HG03045 (cell line): Measurements from ENCODE around the gene NME7.
A peak's percentile ranks its signal among the peaks of the same experiment; 100 is the strongest.
"Not testable (repeated sequence)": the region's sequence is repeated elsewhere in the genome, so short reads cannot be mapped to it uniquely, and the experiment has no call there.

ENCODE experiments used
- ATAC-seq: cut with Tn5 transposase; IDR thresholded peaks from one replicate; pipeline ENCODE4 v1.9.1; 2021; ENCODE audit warnings: mild to moderate bottlenecking, moderate library complexity; ENCODE audit not compliant: unreplicated experiment

NME7 gene

GRCh38 chr1:169367686-169368405, at the start of gene NME7, which contains the start of gene BLZF1:
TSS of gene NME7 (minus strand) at chr1:169367797. CDS start at chr1:169367710, 87 bp downstream.
TSS of gene BLZF1 (plus strand) at chr1:169368195. CDS start at chr1:169369523, 1,328 bp downstream.
- peak; percentile 99 for ATAC-seq

- no peak for ATAC-seq
Observed at GRCh38 chr1:169414952-169415351, 47.4 kb upstream of the NME7 start.

- not testable (repeated sequence) for ATAC-seq
Observed at GRCh38 chr1:169408340-169408739, 40.7 kb upstream of the NME7 start.

- ATAC-seq, result not testable (repeated sequence)
Observed at GRCh38 chr1:169402578-169402977, 35.0 kb upstream of the NME7 start.

GRCh38 chr1:169395955-169396354, 28.4 kb upstream of the NME7 start:
- ATAC-seq, result no peak

GRCh38 chr1:169392406-169392805, 24.8 kb upstream of the NME7 start:
- ATAC-seq, result no peak

GRCh38 chr1:169390303-169390702, 22.7 kb upstream of the NME7 start:
- ATAC-seq, result peak; percentile 70

GRCh38 chr1:169387399-169387798, 19.8 kb upstream of the NME7 start:
- no peak for ATAC-seq

- ATAC-seq, result no peak
Observed at GRCh38 chr1:169383449-169383848, 15.9 kb upstream of the NME7 start.

GRCh38 chr1:169381162-169381561, 13.6 kb upstream of the NME7 start:
- no peak for ATAC-seq

GRCh38 chr1:169371404-169371803, 3.8 kb upstream of the NME7 start:
- no peak for ATAC-seq

- no peak for ATAC-seq
Observed at GRCh38 chr1:169368406-169368769, 791 bp upstream of the NME7 start.

- no peak for ATAC-seq
Observed at GRCh38 chr1:169367096-169367685, 406 bp downstream of the NME7 start.

- no peak for ATAC-seq
Observed at GRCh38 chr1:169364948-169365347, 2.6 kb downstream of the NME7 start.

GRCh38 chr1:169363046-169363730, 4.4 kb downstream of the NME7 start:
- ATAC-seq, result peak; percentile 21

- no peak for ATAC-seq
Observed at GRCh38 chr1:169361281-169361680, 6.3 kb downstream of the NME7 start.

GRCh38 chr1:169360415-169360814, 7.2 kb downstream of the NME7 start:
- ATAC-seq, result no peak

- ATAC-seq, result no peak
Observed at GRCh38 chr1:169348383-169349036, 19.1 kb downstream of the NME7 start.

GRCh38 chr1:169347688-169348382, 19.8 kb downstream of the NME7 start:
- no peak for ATAC-seq

GRCh38 chr1:169346036-169346589, 21.5 kb downstream of the NME7 start:
- ATAC-seq, result no peak

- ATAC-seq, result no peak
Observed at GRCh38 chr1:169345511-169345910, 22.1 kb downstream of the NME7 start.
